Fibroblast of skin of abdomen (primary cell): ENCODE data around the gene CCL1.

Source experiments
- DNase-seq: peaks from one replicate; pipeline ENCODE4 v3.0.0-alpha.2; 2013

Gene CCL1

DNA sequence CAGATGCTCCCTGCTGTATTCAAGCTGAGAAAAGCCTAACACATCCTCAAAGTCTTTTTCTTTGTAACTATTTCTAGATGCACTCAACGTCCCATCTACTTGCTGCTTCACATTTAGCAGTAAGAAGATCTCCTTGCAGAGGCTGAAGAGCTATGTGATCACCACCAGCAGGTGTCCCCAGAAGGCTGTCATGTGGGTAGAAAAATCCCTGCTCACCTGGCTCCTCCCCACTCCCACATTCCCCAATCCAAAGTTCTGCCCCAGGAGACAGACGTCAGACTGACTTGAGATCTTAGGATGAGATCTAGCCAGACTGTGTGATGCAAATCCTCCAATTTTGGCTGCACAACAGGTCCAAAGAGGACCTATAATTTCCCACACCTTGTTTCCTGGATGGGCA is 5.6 kb downstream of the CCL1 start:
- DNase-seq, result no peak

DNA sequence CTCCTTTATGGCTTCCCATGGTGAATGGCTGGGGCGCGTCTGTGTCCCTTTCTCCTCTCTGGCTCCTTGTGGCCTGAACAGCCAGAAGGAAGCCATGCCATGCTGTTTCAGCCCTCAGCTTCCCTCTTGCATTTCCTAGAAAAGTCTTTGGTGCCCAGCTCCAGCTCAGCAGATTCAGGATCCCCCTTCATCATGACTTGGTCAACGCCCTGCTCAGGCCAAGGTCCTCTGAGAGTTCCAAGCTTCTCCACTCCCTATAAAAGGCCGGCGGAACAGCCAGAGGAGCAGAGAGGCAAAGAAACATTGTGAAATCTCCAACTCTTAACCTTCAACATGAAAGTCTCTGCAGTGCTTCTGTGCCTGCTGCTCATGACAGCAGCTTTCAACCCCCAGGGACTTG is 6.8 kb downstream of the CCL1 start, which contains the start of gene CCL13:
CCL13 (plus strand) TSS at position 287 of the 400 bp plus-strand sequence; CDS start at position 334, 47 bp downstream.
- DNase-seq, result no peak

DNA sequence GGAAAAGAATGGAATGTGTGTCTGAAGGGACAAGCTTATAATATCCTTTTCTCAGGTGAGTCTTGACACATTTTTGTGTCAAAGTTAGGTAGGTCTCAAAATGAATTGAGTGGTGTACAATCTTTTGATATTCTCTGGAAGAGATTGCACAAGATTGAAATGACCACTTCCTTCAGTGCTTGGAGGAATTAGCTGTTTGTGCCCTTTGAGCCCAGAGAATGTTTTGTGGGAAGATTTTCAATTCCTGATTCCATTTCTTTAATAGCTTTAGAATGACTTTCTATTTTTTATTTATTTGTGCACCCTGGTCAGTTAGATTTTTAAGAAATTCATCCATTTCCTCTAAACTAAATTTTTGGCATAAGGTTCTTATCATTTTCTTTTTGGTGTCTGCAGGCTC is 8.4 kb downstream of the CCL1 start:
- peak; percentile 8 for DNase-seq

DNA sequence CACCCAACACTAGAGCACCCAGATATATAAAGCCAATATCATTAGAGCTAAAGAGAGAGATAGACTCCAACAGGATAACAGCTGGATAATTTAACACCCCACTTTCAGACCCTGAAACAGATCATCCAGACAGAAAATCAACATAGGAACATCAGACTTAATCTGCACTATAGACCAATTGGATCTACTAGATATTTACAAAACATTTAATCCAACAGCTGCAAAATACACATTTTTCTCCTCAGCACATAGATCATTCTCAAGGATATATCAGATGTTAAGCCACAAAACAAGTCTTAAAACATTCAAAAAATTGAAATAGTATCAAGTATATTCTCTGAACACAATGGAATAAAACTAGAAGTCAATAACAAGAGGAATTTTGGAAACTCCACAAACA is 10.8 kb downstream of the CCL1 start:
- no peak for DNase-seq

DNA sequence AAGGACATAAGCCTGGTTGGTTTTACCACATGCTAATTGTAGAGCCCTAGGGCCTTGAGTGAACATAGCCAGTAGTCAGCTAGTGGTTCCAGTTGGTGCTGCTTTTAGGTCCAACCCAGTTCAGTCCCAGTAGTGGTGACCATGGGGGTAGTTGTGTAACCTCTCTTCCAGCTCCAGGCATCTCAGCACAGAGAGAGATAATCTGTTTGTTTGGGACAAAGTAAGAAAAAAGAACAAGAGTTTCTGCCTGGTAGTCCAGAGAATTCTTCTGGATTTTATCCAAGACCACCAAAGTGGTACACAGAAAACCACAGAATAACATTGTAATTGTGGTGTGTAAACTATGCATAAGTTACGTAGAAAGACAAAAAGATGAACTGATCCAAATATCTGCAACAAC is 11.9 kb downstream of the CCL1 start:
- DNase-seq, result no peak

DNA sequence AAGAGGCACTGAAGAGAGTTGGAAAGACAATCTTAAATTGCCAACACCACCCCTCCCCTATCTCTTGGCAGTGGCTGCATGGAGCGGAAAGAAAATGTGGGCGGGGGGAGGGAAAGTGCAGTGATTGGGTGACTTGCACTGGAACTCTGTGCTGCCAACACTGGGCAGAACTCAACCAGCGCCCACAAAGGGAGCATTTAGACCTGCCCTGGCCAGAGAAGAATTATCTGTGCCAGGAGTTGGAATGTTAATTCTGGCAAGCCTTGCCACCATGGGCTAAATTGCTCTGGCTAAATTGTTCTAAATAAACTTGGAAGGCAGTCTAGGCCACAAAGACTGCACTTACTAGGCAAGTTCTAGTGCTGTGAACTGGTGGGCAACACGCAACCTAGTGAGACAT is 13.3 kb downstream of the CCL1 start:
- DNase-seq, result no peak

DNA sequence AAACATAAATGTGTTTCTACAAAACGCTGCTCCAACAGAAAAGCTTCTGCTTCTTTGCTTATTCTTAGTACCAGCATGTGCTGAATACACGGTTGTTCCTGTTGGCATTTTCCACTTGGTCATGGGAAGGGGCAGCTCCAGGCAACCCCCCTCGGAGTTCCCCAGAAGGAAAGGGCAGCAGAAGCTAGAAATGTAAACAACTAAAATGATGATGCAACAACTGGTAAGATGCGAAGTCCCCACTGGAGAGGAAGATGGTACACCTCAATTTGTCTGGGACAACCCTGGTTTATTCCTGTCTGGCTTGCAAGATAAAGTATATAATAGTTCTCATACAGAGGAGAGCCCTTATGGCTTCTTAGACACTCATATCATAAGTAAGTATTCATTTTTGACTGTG is 16.0 kb downstream of the CCL1 start:
- DNase-seq, result no peak

DNA sequence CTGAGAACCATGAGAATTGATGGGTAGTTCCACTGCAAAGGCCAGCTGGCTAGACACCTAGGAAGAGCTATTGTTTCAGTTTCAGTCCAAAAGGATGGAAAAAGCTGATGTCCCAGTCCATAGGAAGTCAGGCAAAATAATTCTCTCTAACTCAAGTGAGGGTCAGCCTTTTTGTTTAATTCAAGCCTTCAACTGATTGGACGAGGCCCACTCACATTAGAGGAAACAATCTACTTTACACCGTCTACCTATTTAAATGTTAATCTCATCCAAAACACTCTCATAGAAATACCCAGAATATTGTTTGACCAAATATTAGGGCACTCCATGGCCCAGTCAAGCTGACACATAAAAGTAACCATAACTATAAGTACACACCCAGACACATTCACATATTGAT is 21.1 kb downstream of the CCL1 start:
- DNase-seq, result no peak

DNA sequence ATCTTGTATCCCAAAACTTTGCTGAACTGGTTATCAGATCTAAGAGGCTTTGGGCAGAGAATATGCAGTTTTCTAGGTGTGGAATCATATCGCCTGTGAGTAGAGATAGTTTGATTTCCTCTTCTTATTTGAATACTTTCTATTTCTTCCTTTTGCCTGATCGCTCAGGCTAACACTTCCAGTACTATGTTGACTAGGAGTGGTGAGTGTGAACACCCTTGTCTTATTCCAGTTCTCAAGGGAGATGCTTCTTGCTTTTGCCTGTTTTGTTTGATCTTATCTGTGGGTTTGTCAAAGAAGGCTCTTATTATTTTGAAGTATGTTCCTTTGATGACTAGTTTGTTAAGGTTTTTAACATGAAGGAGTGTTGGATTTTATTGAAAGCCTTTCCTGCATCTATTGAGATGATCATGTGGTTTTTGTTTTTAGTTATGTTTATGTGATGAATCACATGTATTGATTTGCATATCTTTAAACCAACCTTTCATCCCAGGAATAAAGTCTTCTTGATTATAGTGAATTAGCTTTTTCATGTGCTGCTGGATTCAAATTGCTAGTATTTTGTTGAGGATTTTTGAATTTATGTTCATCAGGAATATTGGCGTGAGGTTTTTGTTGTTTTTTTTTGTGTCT is 23.8 kb downstream of the CCL1 start:
- no peak for DNase-seq

DNA sequence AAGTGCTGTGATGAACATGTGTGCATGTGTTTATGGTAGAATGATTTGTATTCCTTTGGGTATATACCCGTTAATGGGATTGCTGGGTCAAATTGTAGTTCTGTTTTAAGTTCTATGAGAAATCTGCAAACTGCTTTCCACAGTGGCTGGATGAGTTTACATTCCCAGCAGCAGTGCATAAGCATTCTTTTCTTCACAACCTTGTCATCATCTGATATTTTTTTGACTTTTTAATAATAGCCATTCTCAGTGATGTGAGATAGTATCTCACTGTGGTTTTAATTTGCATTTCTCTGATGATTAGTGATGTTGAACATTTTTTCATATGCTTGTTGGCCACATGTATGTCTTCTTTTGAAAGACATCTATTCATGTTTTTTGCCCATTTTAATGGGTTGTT is 25.3 kb downstream of the CCL1 start:
- DNase-seq, result no peak

DNA sequence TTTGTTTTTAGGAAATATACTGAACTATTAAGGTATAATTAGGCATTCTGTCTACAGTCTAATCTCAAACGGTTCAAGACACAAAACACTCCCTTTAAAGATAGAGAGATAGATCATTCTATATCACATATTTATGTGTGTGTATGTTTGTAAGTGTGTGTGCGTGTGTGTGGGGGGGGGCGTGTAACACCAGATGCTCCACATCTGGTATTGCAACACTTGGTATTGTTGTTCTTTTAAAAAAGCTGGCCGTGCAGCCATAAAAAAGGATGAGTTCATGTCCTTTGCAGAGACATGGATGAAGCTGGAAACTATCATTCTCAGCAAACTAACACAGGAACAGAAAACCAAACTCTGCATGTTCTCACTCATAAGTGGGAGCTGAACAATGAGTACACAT is 35.5 kb downstream of the CCL1 start:
- DNase-seq, result peak; percentile 17

DNA sequence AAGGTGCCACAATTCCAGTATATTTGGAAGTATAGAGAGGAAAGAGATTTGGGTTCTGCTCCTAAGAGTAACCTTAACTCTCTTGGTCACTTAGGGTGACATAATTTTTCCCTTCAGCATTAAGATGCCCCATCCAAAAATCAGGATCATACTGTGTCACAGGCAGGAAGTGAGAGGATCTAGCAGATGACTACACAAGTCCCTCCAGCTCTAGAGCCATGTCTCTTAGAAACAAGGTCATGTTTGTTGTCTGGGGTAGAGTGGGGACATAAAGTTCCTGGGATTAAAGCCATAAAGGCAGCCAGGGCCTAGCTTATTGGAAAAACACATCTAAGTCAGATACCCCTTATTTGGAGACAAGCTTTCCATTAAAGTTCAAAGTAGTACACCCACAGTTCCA is 41.1 kb downstream of the CCL1 start:
- DNase-seq, result no peak

DNA sequence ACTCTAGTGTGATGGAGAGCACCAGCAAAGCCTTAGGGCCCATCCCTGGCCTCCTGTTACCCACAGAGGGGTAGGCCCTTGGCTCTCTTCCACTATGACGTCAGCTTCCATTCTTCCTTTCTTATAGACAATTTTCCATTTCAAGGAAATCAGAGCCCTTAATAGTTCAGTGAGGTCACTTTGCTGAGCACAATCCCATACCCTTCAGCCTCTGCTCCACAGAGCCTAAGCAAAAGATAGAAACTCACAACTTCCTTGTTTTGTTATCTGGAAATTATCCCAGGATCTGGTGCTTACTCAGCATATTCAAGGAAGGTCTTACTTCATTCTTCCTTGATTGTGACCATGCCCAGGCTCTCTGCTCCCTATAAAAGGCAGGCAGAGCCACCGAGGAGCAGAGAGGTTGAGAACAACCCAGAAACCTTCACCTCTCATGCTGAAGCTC is 44.0 kb downstream of the CCL1 start, which contains the start of gene CCL8:
CCL8 (plus strand) TSS at position 397 of the 445 bp plus-strand sequence. CDS start 67 bp downstream, outside the sequence.
- DNase-seq, result no peak

DNA sequence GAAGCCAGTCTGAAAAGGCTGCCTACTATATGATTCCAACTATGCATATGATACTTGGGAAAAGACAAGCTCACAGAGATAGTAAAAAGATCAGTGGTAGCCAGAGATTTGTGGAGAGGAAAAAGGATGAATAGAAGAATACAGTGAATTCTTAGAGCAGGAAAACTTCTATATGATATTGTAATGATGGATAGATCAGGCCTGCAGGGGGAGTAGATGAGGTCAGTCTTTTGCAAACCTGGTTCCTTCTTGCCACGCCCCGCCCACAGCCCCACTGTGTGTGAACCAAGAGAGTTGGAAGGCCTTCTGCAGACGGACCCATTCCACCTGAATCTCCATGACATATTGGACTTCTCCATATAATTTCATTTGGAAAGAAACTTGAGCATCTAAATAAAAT is 44.6 kb downstream of the CCL1 start:
- DNase-seq, result no peak

DNA sequence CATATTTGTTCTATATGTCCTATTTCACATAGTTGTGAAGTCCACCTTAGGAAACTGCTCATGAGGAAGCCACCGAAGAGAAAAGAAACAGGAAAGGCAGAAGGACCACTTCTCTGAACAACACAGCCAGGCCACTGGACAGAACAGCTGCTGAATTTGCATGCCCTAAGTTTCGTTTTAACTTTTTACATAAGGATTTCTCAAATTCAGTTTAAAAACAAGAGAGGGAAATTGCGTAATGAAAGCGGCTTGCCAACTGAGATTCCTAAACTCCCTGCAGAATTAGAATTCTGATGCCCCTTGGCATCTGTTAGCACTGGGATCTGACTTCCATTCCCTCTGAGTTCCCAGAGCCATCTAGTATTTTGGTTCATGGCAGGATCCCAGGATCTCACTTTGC is 48.8 kb downstream of the CCL1 start:
- DNase-seq, result peak; percentile 37

DNA sequence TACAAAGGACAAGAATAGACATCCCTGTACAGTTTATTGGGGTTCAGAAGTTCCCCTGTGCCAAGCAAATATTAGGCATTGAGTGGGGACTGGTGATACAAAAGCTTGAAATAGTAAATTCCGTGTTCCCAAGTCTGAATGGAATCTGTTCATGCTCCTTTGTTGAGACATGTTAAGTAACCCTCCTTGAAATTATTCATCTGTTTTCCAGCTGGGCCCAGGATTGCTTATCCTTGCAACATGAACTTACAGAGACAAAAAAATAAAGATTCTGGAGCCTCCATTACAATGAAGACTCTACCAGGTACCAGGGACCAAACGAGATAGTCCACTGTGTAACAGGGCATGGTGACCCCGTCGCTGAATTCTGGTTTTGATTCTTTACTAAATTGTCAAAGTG is 49.9 kb downstream of the CCL1 start:
- DNase-seq, result peak; percentile 54

DNA sequence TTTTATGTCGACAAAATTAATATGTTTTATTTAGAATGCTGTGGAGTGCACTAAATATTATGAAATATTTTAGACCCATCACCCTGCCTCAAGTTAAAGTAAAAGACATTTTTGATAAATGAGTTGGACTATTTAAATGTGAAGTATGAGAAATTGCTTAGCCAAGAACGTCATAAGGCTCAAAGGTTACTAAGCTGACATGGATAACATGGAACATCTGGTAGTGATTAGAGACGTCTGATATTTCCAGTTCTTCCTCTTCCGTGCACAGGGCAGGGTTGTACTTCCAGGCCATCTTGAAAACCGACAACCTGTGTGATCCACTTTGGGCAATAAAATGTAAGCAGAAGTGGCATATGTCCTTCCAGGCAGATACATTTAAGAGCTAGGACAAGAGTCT is 51.0 kb downstream of the CCL1 start:
- DNase-seq, result peak; percentile 81

DNA sequence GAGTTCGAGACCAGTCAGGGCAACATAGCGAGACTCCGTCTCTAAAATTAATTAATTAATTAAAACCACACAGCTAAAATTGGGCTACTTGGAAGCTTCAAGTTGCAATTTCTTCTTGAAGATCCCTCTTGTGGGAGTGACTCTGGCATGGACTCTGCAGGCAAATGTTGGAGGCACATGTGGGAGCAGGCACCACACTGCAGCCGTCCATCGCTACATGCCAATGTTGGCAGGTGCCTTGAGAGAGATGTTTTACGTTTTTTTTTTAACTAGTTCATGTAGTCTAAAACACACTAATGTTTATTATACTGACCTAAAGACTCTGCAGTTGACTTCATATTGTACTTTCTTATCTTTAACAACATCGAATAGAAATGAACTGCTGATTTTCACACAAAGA is 51.7 kb downstream of the CCL1 start:
- no peak for DNase-seq
